ENCODE data around the gene EXD3. TPM values are rescaled to one million over a fixed set of nuclear protein-coding genes. Genes with fewer than 3 reads are reported as not detected.

EXD3 gene
- polyA plus RNA-seq, 1 of the 3 experiments (the other 2 are of a cell fraction): 11.5 TPM

- CTCF ChIA-PET: interaction anchor here (0.5 to 2.1 kb wide), 2 partner anchors 9 to 92 kb away, joined by 3 to 6 read pairs; partner anchors contain the start of gene NRARP
- H3K36me3 ChIP-seq (replicated peaks in 1 of 2; ENCODE audit: control insufficient read depth in 1 of 2, insufficient read depth in 2 of 2, low read length in 1 of 2): no peaks in the 10 kb centered on the region
Observed at GRCh38 chr9:137393176-137394150, 29.5 kb downstream of the EXD3 start.

GRCh38 chr9:137392232-137393007, 30.5 kb downstream of the EXD3 start:
- ChIA-PET CTCF (interaction anchor here (0.7 kb wide), 1 partner anchor 12 kb away, joined by 3 read pairs; no protein-coding TSS in a partner anchor), POLR2A (interaction anchor here (0.6 kb wide), 1 partner anchor 115 kb away, joined by 4 read pairs; no protein-coding TSS in a partner anchor)
- Histone ChIP-seq H3K36me3 (replicated peaks in 1 of 2; ENCODE audit: control insufficient read depth in 1 of 2, insufficient read depth in 2 of 2, low read length in 1 of 2) (no peaks in the 10 kb centered on the region), H3K79me2 (ENCODE audit: insufficient read depth) (no peaks in the 10 kb centered on the region), H3K27ac (ENCODE audit: low read depth in 2 of 2, low read length in 1 of 2) (no peak overlapping the region), H2AFZ (ENCODE audit: low read depth) (no peak overlapping the region), H3F3A (replicated peaks; ENCODE audit: insufficient read depth) (no peaks in the 10 kb centered on the region), H3K4me2 (no peak overlapping the region), H4K20me1 (ENCODE audit: insufficient read depth) (no peaks in the 10 kb centered on the region), H3K9me2 (no peaks in the 10 kb centered on the region), H3K4me1 (ENCODE audit: control insufficient read depth in 1 of 2, insufficient read depth in 2 of 2, low read depth in 1 of 2, low read length in 1 of 2) (no peaks in the 10 kb centered on the region; a peak in 1 of 4 replicates), H3K4me3 (ENCODE audit: low read depth in 2 of 2, low read length in 1 of 2) (no peak overlapping the region), H3K27me3 (ENCODE audit: insufficient read depth) (no peaks in the 10 kb centered on the region), H3K9ac (no peak overlapping the region), H3K9me3 (no peaks in the 10 kb centered on the region)
- DNase-seq: no peak
- 90% methylated on average over 7 of the region's 23 CpGs for WGBS (ENCODE audit: low lambda C conversion rate)
- no peak for TF ChIP-seq ZBTB33 (IDR thresholded peaks at IDR 0.05; ENCODE audit: borderline replicate concordance, low read depth)
- TF ChIP-seq RAD21 (IDR thresholded peaks at IDR 0.05; ENCODE audit: low read length): no peak
- no peak for TF ChIP-seq RFX5 (IDR thresholded peaks at IDR 0.05; ENCODE audit: low read length)
- TF ChIP-seq USF1 (IDR thresholded peaks at IDR 0.05; ENCODE audit: borderline replicate concordance, low read depth): no peak
- no peak for TF ChIP-seq NRF1 (IDR thresholded peaks at IDR 0.05; ENCODE audit: low read depth, low read length)
- no peak for TF ChIP-seq SIN3A (IDR thresholded peaks at IDR 0.05; ENCODE audit: borderline replicate concordance, low read depth, low read length)
- no peak for TF ChIP-seq GABPA (IDR thresholded peaks at IDR 0.05; ENCODE audit: low read depth)
- TF ChIP-seq FOSL2 (IDR thresholded peaks at IDR 0.05; ENCODE audit: borderline replicate concordance, low read depth): no peak
- no peak for TF ChIP-seq YY1 (IDR thresholded peaks at IDR 0.05; ENCODE audit: low read depth)
- no peak for TF ChIP-seq MEF2A (IDR thresholded peaks at IDR 0.05; ENCODE audit: borderline replicate concordance, low read depth)
- no peak for TF ChIP-seq CHD2 (IDR thresholded peaks at IDR 0.05; ENCODE audit: low read length, partially characterized antibody)
- TF ChIP-seq PBX3 (IDR thresholded peaks at IDR 0.05): no peak
- no peak for TF ChIP-seq TEAD4 (IDR thresholded peaks at IDR 0.05; ENCODE audit: borderline replicate concordance, insufficient read depth)
- no peak for TF ChIP-seq RCOR1 (IDR thresholded peaks at IDR 0.05; ENCODE audit: low read length)

More at GRCh38 chr9:137393176-137394150, 29.5 kb downstream of the EXD3 start:
- Histone ChIP-seq H3K27ac (ENCODE audit: low read depth in 2 of 2, low read length in 1 of 2) (no peak overlapping the region), H3K79me2 (ENCODE audit: insufficient read depth) (no peaks in the 10 kb centered on the region), H3K27me3 (ENCODE audit: insufficient read depth) (no peaks in the 10 kb centered on the region), H3K9ac (no peak overlapping the region), H3K9me3 (no peaks in the 10 kb centered on the region), H3K9me2 (no peaks in the 10 kb centered on the region), H3K4me1 (ENCODE audit: control insufficient read depth in 1 of 2, insufficient read depth in 2 of 2, low read depth in 1 of 2, low read length in 1 of 2) (no peaks in the 10 kb centered on the region), H4K20me1 (ENCODE audit: insufficient read depth) (no peaks in the 10 kb centered on the region), H3K4me2 (no peak overlapping the region), H3F3A (replicated peaks; ENCODE audit: insufficient read depth) (no peaks in the 10 kb centered on the region), H2AFZ (ENCODE audit: low read depth) (no peak overlapping the region), H3K4me3 (ENCODE audit: low read depth in 2 of 2, low read length in 1 of 2) (no peak overlapping the region)
- POLR2A ChIA-PET: no interaction called here
- WGBS (ENCODE audit: low lambda C conversion rate): 89% methylated on average over 11 of the region's 28 CpGs
- no peak for DNase-seq
- no peak for TF ChIP-seq SIN3A (IDR thresholded peaks at IDR 0.05; ENCODE audit: borderline replicate concordance, low read depth, low read length)
- TF ChIP-seq TAF1 (IDR thresholded peaks at IDR 0.05; ENCODE audit: borderline replicate concordance, low read depth, low read length): no peak
- no peak for TF ChIP-seq MEF2A (IDR thresholded peaks at IDR 0.05; ENCODE audit: borderline replicate concordance, low read depth)
- no peak for TF ChIP-seq SMC3 (IDR thresholded peaks at IDR 0.05; ENCODE audit: low read depth, low read length)
- TF ChIP-seq RFX5 (IDR thresholded peaks at IDR 0.05; ENCODE audit: low read length): no peak

Data from SK-N-SH (cell line).